Ascending aorta (tissue), 2 donors: ENCODE data around the gene RABGAP1L. TPM values are rescaled to one million over a fixed set of nuclear protein-coding genes. Genes with fewer than 3 reads are reported as not detected.

ENCODE experiments used
- DNase-seq, 2 donors: peaks; one replicate each; pipeline ENCODE4 v3.0.0-alpha.2; 2019; ENCODE audit warnings: low spot score in 2 of 2
- H3K27ac ChIP-seq, 2 donors: fragments of 200-600 bp; sonication (generic); one replicate each; pipeline ENCODE4 v1.5.1; 2016 to 2017; ENCODE audit warnings: mild to moderate bottlenecking in 1 of 2
- H3K27me3 ChIP-seq: fragments of 200-600 bp; sonication (generic); one replicate; pipeline ENCODE4 v1.5.1; 2017
- H3K36me3 ChIP-seq, 2 donors: fragments of 200-600 bp; sonication (generic); one replicate each; pipeline ENCODE4 v1.5.1; 2016
- H3K4me1 ChIP-seq, 2 donors: fragments of 200-600 bp; sonication (generic); one replicate each; pipeline ENCODE4 v1.5.1; 2016 to 2017; ENCODE audit warnings: mild to moderate bottlenecking in 1 of 2
- H3K4me3 ChIP-seq, 2 donors: fragments of 200-600 bp; sonication (generic); one replicate each; pipeline ENCODE4 v1.5.1; 2016 to 2017; ENCODE audit warnings: mild to moderate bottlenecking in 1 of 2
- H3K9me3 ChIP-seq, 2 donors: fragments of 200-600 bp; sonication (generic); one replicate each; pipeline ENCODE4 v1.5.1; 2016
- CTCF ChIP-seq, 3 experiments: fragments of 200-600 bp in 2 of 3; fragments of 450-650 bp in 1 of 3; sonication (generic) in 2 of 3; IDR thresholded peaks; one replicate each; pipeline ENCODE4 v1.5.1; 2016 to 2019; ENCODE audit warnings: antibody characterized with exemption in 3 of 3, mild to moderate bottlenecking in 1 of 3, moderate library complexity in 1 of 3
- intact Hi-C: fragments of 100-400 bp; cut with DNase I; formaldehyde crosslinking; loops from one replicate; pipeline ENCODE4 v1.15.1; 2023
- total RNA-seq: library from RNA; depleted of rRNA; stranded (reverse); fragments of >200 nt; gene quantifications from one replicate; pipeline ENCODE4 v1.1.0, GENCODE V29; 2016

The RABGAP1L gene
- total RNA-seq, 1 donor from 2014 or later = 48.4 TPM

GRCh38 chr1:174466607-174467006 is 307.3 kb downstream of the RABGAP1L start:
- H3K9me3 ChIP-seq = no peaks in the 10 kb centered on the region
- H3K27ac ChIP-seq = no peak overlapping the region
- TF ChIP-seq CTCF (IDR thresholded peaks at IDR 0.05) = no peak
- H3K27me3 ChIP-seq = no peaks in the 10 kb centered on the region
- H3K4me1 ChIP-seq = no peaks in the 10 kb centered on the region
- DNase-seq = no peak
- H3K36me3 ChIP-seq = no peaks in the 10 kb centered on the region
- intact Hi-C loops = no loop called here
- no peak overlapping the region for H3K4me3 ChIP-seq

DNA sequence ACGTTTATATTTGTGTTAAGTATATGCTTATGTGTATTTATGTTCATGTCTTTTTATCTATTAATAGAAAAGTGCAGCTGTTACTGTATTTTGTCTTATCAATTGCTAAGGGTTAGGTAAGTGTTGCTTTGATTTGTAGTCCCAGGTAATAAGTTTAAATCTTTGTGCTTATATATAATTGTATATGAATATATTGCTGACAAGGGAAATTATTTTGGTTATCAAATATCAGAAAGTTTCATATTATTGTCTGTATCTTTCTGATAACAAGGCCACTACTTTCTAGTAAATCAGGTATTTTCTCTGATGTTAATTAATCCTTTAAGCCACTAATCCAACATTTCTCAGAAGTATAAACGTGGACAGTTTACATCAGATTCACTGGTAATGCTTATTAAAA is 309.7 kb downstream of the RABGAP1L start:
- DNase-seq = no peak
- no peaks in the 10 kb centered on the region for H3K9me3 ChIP-seq

GRCh38 chr1:174469687-174470086 is 310.4 kb downstream of the RABGAP1L start:
- no peaks in the 10 kb centered on the region for H3K36me3 ChIP-seq
- H3K27ac ChIP-seq = no peak overlapping the region
- no peak overlapping the region for H3K4me3 ChIP-seq
- no peak for DNase-seq
- no peaks in the 10 kb centered on the region for H3K9me3 ChIP-seq
- no peak for TF ChIP-seq CTCF (IDR thresholded peaks at IDR 0.05)
- H3K4me1 ChIP-seq = no peaks in the 10 kb centered on the region
- intact Hi-C loops = no loop called here
- no peaks in the 10 kb centered on the region for H3K27me3 ChIP-seq

More for the DNA sequence above, 309.7 kb downstream of the RABGAP1L start:
- H3K4me1 ChIP-seq = no peaks in the 10 kb centered on the region
- H3K4me3 ChIP-seq = no peak overlapping the region
- no peaks in the 10 kb centered on the region for H3K27me3 ChIP-seq
- no peak overlapping the region for H3K27ac ChIP-seq
- no peak for TF ChIP-seq CTCF (IDR thresholded peaks at IDR 0.05)
- intact Hi-C loops = no loop called here
- no peaks in the 10 kb centered on the region for H3K36me3 ChIP-seq

DNA sequence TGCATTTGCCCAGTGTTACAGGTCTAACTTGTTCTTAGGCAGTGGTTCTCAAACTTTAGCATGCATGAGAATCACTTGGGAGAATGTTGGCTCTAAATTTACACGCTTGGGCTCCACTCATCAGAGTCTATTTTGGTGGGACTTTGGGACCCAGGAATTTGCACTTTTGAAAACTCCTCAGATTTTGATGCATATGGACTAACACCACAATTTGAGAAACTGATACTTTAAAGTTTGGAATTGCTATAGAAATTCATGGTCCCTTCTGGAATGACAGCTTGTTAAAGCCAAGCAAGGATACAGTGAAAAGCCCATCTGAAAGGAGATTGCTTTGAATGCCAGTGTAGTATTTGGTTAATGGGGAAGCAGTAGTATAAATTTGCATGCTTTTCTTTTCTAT is 320.0 kb downstream of the RABGAP1L start:
- no peak for DNase-seq
- no peak overlapping the region for H3K4me3 ChIP-seq
- no peaks in the 10 kb centered on the region for H3K27me3 ChIP-seq
- no peak for TF ChIP-seq CTCF (IDR thresholded peaks at IDR 0.05)
- intact Hi-C loops = no loop called here
- H3K9me3 ChIP-seq = no peaks in the 10 kb centered on the region
- no peak overlapping the region for H3K27ac ChIP-seq
- H3K36me3 ChIP-seq = no peaks in the 10 kb centered on the region
- H3K4me1 ChIP-seq = no peaks in the 10 kb centered on the region

DNA sequence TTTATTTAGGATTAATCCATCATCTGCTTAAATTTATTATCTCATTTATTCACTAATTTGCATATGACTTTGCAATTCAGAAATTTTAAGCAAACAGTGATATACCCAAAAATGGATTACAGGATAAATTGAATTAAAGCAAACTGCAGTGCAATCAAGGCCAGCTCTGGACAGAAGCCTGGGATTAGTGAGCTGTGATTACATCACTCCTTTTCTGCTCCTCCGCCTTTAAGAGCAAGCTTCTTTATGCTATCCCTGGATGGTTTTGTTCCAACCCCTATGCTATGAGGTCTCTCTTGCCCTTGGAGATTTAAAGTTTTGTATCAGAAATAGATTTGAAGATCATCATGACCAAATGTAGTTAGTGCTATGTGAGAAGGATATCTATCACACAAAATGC is 321.0 kb downstream of the RABGAP1L start:
- no peak for TF ChIP-seq CTCF (IDR thresholded peaks at IDR 0.05)
- Histone ChIP-seq H3K27ac (no peak overlapping the region), H3K9me3 (peaks cover 0 to 5% of the 10 kb centered on the region in 2 donors), H3K4me1 (no peaks in the 10 kb centered on the region), H3K36me3 (no peaks in the 10 kb centered on the region), H3K27me3 (no peaks in the 10 kb centered on the region), H3K4me3 (no peak overlapping the region)
- no peak for DNase-seq
- intact Hi-C loops = no loop called here

- DNase-seq = no peak
- intact Hi-C loops = no loop called here
- H3K4me3 ChIP-seq = no peak overlapping the region
- no peaks in the 10 kb centered on the region for H3K4me1 ChIP-seq
- H3K36me3 ChIP-seq = no peaks in the 10 kb centered on the region
- no peak overlapping the region for H3K27ac ChIP-seq
- TF ChIP-seq CTCF (IDR thresholded peaks at IDR 0.05) = no peak
- no peaks in the 10 kb centered on the region for H3K9me3 ChIP-seq
- no peaks in the 10 kb centered on the region for H3K27me3 ChIP-seq
Observed at GRCh38 chr1:174491606-174492005, 332.3 kb downstream of the RABGAP1L start.
